Gastroesophageal sphincter (tissue), 4 donors: Measurements from ENCODE around the gene TMEM200A. TPM values are rescaled to one million over a fixed set of nuclear protein-coding genes. Genes with fewer than 3 reads are reported as not detected.

Source experiments
- ATAC-seq: fragments of 150-250 bp; one replicate; pipeline ENCODE4 v1.9.1; 2016; ENCODE audit warnings: mild to moderate bottlenecking, moderate library complexity
- H3K27ac ChIP-seq, 4 donors: fragments of 200-600 bp; sonication (generic) in 3 of 4; 1 replicate in 3 of 4; 2 replicates in 1 of 4; pipeline ENCODE4 v1.5.1; 2016 to 2019
- H3K27me3 ChIP-seq: fragments of 200-600 bp; sonication (generic); one replicate; pipeline ENCODE4 v1.5.1; 2019
- H3K36me3 ChIP-seq, 2 donors: fragments of 200-600 bp; sonication (generic); one replicate each; pipeline ENCODE4 v1.5.1; 2019; ENCODE audit warnings: control low read depth in 1 of 2
- H3K4me1 ChIP-seq, 3 donors: fragments of 200-600 bp; sonication (generic); 1 replicate in 2 of 3; 2 replicates in 1 of 3; pipeline ENCODE4 v1.5.1; 2016 to 2019; ENCODE audit warnings: control low read depth in 2 of 3
- H3K4me3 ChIP-seq, 2 donors: fragments of 200-600 bp; sonication (generic); one replicate each; pipeline ENCODE4 v1.5.1; 2019; ENCODE audit warnings: mild to moderate bottlenecking in 1 of 2, moderate library complexity in 1 of 2
- H3K9me3 ChIP-seq, 3 donors: fragments of 200-600 bp; sonication (generic); one replicate each; pipeline ENCODE4 v1.5.1; 2017 to 2019; ENCODE audit warnings: control low read depth in 2 of 3
- EP300 ChIP-seq: sonication (generic); formaldehyde crosslinking; IDR thresholded peaks from one replicate; pipeline ENCODE4 v1.6.1; 2017; ENCODE audit warnings: antibody characterized with exemption, mild to moderate bottlenecking
- POLR2A ChIP-seq, 2 donors: fragments of 450-650 bp; IDR thresholded peaks; one replicate each; pipeline ENCODE4 v1.6.1; 2017; ENCODE audit warnings: antibody characterized with exemption in 2 of 2, mild to moderate bottlenecking in 2 of 2, moderate library complexity in 1 of 2
- POLR2AphosphoS5 ChIP-seq: sonication (generic); formaldehyde crosslinking; IDR thresholded peaks from one replicate; pipeline ENCODE4 v1.6.1; 2017; ENCODE audit warnings: antibody characterized with exemption
- WGBS, 2 donors: methylation state at CpG; one replicate each; pipeline ENCODE4 v1.1.5; 2018; ENCODE audit warnings: low coverage in 1 of 2; 5-methylcytosine and 5-hydroxymethylcytosine counted together
- total RNA-seq, 4 donors: library from RNA; depleted of rRNA; stranded (reverse); fragments of >200 nt; gene quantifications; one replicate each; pipeline ENCODE4 v1.1.0, GENCODE V29; 2016
- TF ChIP-seq, protein P1 (sequence below), 4 experiments: fragments of 200-600 bp in 2 of 4; fragments of 450-650 bp in 2 of 4; sonication (generic) in 1 of 4; IDR thresholded peaks; one replicate each; pipeline ENCODE4 v1.5.1; 2017 to 2019; ENCODE audit warnings: antibody characterized with exemption in 4 of 4, mild to moderate bottlenecking in 2 of 4, moderate library complexity in 2 of 4

The TMEM200A gene
- total RNA-seq, 4 donors from 2014 or later, result 0.46 to 1.3 (median 0.87) TPM

DNA sequence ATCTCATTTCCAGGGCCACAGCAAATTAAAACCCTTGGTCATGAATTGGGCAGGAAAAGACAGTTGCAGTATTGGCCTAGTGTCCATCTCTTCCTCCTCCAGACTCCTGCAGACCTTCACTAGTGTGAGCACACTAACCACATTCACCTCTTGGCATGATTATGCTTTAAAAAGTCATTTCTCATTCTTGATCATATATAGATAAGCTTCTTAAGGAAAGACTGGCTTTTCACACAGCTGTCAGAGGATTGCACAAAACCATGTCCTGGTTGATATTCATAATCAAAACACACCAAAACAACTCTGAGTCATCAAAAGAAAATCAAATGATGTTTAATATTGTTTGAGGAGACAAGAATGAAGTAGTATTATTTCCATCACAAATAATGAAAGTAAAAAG, 52.1 kb downstream of the TMEM200A start:
- ATAC-seq, result no peak
- Histone ChIP-seq H3K4me1 (no peaks in the 10 kb centered on the region), H3K27me3 (peaks cover 5% of the 10 kb centered on the region), H3K36me3 (no peaks in the 10 kb centered on the region), H3K9me3 (no peaks in the 10 kb centered on the region), H3K27ac (no peak overlapping the region), H3K4me3 (no peak overlapping the region)
- TF ChIP-seq EP300, result no peak
- TF ChIP-seq POLR2AphosphoS5, result no peak
- TF ChIP-seq, protein P1, sequence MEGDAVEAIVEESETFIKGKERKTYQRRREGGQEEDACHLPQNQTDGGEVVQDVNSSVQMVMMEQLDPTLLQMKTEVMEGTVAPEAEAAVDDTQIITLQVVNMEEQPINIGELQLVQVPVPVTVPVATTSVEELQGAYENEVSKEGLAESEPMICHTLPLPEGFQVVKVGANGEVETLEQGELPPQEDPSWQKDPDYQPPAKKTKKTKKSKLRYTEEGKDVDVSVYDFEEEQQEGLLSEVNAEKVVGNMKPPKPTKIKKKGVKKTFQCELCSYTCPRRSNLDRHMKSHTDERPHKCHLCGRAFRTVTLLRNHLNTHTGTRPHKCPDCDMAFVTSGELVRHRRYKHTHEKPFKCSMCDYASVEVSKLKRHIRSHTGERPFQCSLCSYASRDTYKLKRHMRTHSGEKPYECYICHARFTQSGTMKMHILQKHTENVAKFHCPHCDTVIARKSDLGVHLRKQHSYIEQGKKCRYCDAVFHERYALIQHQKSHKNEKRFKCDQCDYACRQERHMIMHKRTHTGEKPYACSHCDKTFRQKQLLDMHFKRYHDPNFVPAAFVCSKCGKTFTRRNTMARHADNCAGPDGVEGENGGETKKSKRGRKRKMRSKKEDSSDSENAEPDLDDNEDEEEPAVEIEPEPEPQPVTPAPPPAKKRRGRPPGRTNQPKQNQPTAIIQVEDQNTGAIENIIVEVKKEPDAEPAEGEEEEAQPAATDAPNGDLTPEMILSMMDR (IDR thresholded peaks at IDR 0.05), result no peak
- no peak for TF ChIP-seq POLR2A (IDR thresholded peaks at IDR 0.05)

DNA sequence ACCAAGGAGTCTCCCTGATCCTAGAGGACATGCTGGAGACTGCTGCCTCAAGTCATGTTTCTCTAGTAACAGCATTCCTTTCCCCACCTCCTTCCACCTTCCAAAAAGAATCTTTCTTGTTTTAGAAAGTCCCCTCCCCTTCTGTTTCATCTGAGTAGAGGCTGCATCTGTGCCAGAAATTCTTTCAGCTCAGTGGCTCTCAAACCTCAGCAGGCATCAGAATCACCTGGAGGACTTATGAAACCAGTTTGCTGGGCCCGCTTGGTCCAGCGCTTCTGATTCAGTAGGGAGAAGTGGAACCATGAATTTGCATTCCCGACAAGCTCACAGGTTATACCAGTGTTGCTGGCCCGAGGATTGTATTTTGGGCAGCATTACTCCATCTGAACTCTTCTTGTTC, 55.1 kb downstream of the TMEM200A start:
- Histone ChIP-seq H3K4me1 (no peaks in the 10 kb centered on the region), H3K9me3 (no peaks in the 10 kb centered on the region), H3K36me3 (no peaks in the 10 kb centered on the region), H3K27ac (no peak overlapping the region), H3K4me3 (no peak overlapping the region), H3K27me3 (no peaks in the 10 kb centered on the region)
- TF ChIP-seq EP300, result no peak
- TF ChIP-seq POLR2AphosphoS5, result no peak
- TF ChIP-seq POLR2A (IDR thresholded peaks at IDR 0.05), result no peak
- TF ChIP-seq, protein P1 (IDR thresholded peaks at IDR 0.05), result no peak
- 83% methylated on average over 2 of the region's 4 CpGs; no CpG with 5 or more reads in 1 of the 2 donors for WGBS, 2 donors
- ATAC-seq, result no peak

DNA sequence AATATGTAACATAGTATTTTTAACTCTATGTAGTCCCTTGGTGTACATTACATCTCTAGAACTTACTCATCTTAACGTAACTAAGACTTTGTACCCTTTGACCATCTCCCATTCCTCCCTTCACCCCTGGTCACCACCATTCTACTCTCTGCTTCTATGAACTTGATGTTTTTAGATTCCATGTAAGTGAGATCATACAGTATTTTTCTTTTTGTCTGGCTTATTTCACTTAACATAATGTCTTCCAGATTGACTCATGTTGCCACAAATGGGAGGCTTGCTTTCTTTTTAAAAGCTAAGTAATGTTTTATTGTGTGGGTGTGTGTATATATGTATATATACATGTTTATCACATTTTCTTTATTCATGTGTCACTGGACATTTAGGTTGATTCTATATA, 55.8 kb downstream of the TMEM200A start:
- Histone ChIP-seq H3K4me3 (no peak overlapping the region), H3K36me3 (no peaks in the 10 kb centered on the region), H3K27ac (no peak overlapping the region), H3K9me3 (no peaks in the 10 kb centered on the region), H3K4me1 (no peaks in the 10 kb centered on the region), H3K27me3 (no peaks in the 10 kb centered on the region)
- no peak for ATAC-seq
- 79 to 80% methylated on average over 1 of the region's 1 CpG for WGBS, 2 donors
- no peak for TF ChIP-seq POLR2A (IDR thresholded peaks at IDR 0.05)
- TF ChIP-seq EP300, result no peak
- TF ChIP-seq POLR2AphosphoS5, result no peak
- TF ChIP-seq, protein P1 (IDR thresholded peaks at IDR 0.05), result no peak

DNA sequence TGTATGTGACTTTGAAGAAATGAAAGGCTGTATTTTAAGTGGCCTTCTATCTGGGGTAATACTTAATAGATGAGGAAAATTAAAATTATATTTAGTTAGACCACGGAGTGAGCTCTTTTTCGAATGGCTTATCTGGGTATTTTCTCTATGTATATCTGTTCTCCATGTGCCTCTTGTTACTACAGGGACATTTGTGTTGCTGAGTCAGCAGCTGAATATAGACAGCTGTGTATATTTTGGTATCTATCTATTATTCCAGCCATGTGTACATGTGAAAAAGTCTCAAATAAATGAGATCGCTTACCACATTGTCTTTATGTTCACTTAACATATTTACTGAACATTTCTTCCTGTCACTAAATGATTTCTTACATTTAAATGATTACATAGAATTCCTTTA, 57.2 kb downstream of the TMEM200A start:
- no peaks in the 10 kb centered on the region for H3K4me1 ChIP-seq
- H3K36me3 ChIP-seq, result no peaks in the 10 kb centered on the region
- no peak for ATAC-seq
- no peak overlapping the region for H3K27ac ChIP-seq
- no peaks in the 10 kb centered on the region for H3K9me3 ChIP-seq
- 68 to 75% methylated on average over 3 of the region's 3 CpGs for WGBS, 2 donors
- no peak for TF ChIP-seq POLR2AphosphoS5
- H3K27me3 ChIP-seq, result no peaks in the 10 kb centered on the region
- H3K4me3 ChIP-seq, result no peak overlapping the region

DNA sequence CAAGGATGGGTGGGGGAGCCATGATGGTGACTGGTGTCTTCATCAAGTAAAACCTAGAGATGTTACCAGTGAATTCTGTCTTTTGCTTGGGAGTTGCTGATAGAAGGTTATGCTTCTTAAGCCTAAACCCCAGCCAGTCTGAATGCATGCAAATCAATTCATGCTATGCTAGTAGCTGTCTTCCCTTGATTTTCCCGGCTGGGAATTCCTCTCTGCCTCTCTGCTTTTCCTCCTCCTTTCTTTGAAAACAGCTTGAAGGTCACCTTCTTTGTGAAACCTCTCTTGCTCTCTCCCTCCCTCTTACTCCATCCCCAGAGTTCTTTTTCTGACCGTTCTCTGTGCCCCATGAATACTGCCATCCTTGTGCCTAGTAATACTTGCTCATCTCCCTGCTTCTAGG, 58.9 kb downstream of the TMEM200A start:
- TF ChIP-seq POLR2A (IDR thresholded peaks at IDR 0.05), result no peak
- no peak for TF ChIP-seq EP300
- TF ChIP-seq POLR2AphosphoS5, result no peak
- TF ChIP-seq, protein P1 (IDR thresholded peaks at IDR 0.05), result no peak
- Histone ChIP-seq H3K4me3 (no peak overlapping the region), H3K9me3 (no peaks in the 10 kb centered on the region), H3K36me3 (no peaks in the 10 kb centered on the region), H3K4me1 (no peaks in the 10 kb centered on the region), H3K27me3 (no peaks in the 10 kb centered on the region), H3K27ac (no peak overlapping the region)
- 60% methylated on average over 2 of the region's 2 CpGs for WGBS, 2 donors
- ATAC-seq, result no peak
